Measurements from ENCODE around the gene TENM3. TPM values are rescaled to one million over a fixed set of nuclear protein-coding genes. Genes with fewer than 3 reads are reported as not detected.

Gene TENM3
- total and polyA plus RNA-seq, 2 of the 8 experiments (the other 6 are each of a cell fraction or from before 2014, with no cell fraction given): 36.9 to 69.3 TPM

DNA sequence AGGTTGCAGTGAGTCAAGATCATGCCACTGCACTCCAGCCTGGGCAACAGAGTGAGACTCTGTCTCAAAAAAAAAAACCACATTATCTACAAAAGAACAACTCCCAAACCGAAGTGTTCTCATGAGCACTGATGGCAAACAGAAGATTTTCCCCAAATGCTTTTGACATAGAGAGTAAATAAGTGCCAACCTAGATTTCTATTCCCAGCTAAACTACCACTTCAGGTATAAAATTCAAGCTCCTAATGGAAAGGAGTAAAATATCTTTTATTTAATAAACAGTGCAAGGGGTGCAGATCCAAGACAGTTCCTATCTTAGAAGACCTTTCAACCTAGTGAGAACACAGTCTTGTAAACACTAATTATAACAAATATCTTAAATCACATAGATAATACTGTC, 170.3 kb downstream of the TENM3 start:
- no peak overlapping the region for H4K5ac ChIP-seq (ENCODE audit: insufficient read length, low read depth, low read length)
- H3K4me1 ChIP-seq (replicated peaks in 1 of 4; ENCODE audit: control insufficient read depth in 3 of 4, insufficient read depth in 4 of 4, low read length in 3 of 4): peaks cover 0 to 10% (median 3%) of the 10 kb centered on the region in 4 experiments; a peak in 1 of 7 replicates
- H3K27ac ChIP-seq (ENCODE audit: low read depth, low read length): no peak overlapping the region
- no peak overlapping the region for H4K8ac ChIP-seq (ENCODE audit: extremely low read depth, insufficient read depth, low read length)
- H3K23me2 ChIP-seq (ENCODE audit: low read depth, low read length): no peaks in the 10 kb centered on the region
- H3K23ac ChIP-seq (ENCODE audit: insufficient read length): no peak overlapping the region
- H4K20me1 ChIP-seq (replicated peaks in 1 of 2; ENCODE audit: control insufficient read depth in 1 of 2, insufficient read depth in 2 of 2, low read length in 2 of 2): no peaks in the 10 kb centered on the region
- H3K4ac ChIP-seq (replicated peaks; ENCODE audit: insufficient read length, low read depth, low read length): no peak overlapping the region
- H3K9ac ChIP-seq (replicated peaks in 1 of 4; ENCODE audit: extremely low read depth in 1 of 4, low read depth in 3 of 4, low read length in 3 of 4): no peak overlapping the region
- DNase-seq (ENCODE audit: low read depth in 1 of 2, low spot score in 2 of 2) (no peak), FAIRE-seq (no peak)
- peaks cover 0 to 4% (median 0%) of the 10 kb centered on the region in 4 experiments; a peak in 2 of 8 replicates for H3K36me3 ChIP-seq (ENCODE audit: control insufficient read depth in 2 of 4, insufficient read depth in 4 of 4, low read length in 3 of 4)
- no peak overlapping the region for H2BK5ac ChIP-seq (ENCODE audit: low read depth, low read length)
- no peaks in the 10 kb centered on the region; the same call in 1 of the 2 replicates for H3K79me1 ChIP-seq (ENCODE audit: low read depth, low read length)
- no peak overlapping the region for H3K4me2 ChIP-seq (ENCODE audit: insufficient read depth in 1 of 2, low read depth in 2 of 2, low read length in 2 of 2)
- no peak overlapping the region for H3K14ac ChIP-seq (ENCODE audit: insufficient read length)
- H3K27me3 ChIP-seq (replicated peaks in 1 of 4; ENCODE audit: control insufficient read depth in 3 of 4, extremely low read depth in 1 of 4, insufficient read depth in 3 of 4, low read length in 3 of 4): no peaks in the 10 kb centered on the region
- H3K18ac ChIP-seq (ENCODE audit: extremely low read depth, low read length): no peak overlapping the region
- POLR2A ChIA-PET (ENCODE audit: partially characterized antibody): no interaction called here
- no peak overlapping the region for H2BK12ac ChIP-seq (ENCODE audit: low read depth, low read length)
- H3K4me3 ChIP-seq (ENCODE audit: extremely low read depth in 1 of 4, insufficient read depth in 2 of 4, low read depth in 3 of 4, low read length in 4 of 4): no peak overlapping the region
- no peak overlapping the region for H2AFZ ChIP-seq (ENCODE audit: low read length)
- H3K56ac ChIP-seq (replicated peaks; ENCODE audit: insufficient read length, low read depth, low read length): no peak overlapping the region
- no peaks in the 10 kb centered on the region for H3K79me2 ChIP-seq (ENCODE audit: control insufficient read depth in 1 of 2, insufficient read depth in 2 of 2, low read length in 2 of 2)
- no peak overlapping the region for H2BK20ac ChIP-seq (ENCODE audit: low read length)
- CTCF ChIA-PET (ENCODE audit: partially characterized antibody): no interaction called here
- H2AK5ac ChIP-seq (ENCODE audit: low read depth, low read length): no peak overlapping the region
- H2BK120ac ChIP-seq (replicated peaks; ENCODE audit: low read depth, low read length): no peak overlapping the region
- TF ChIP-seq SP1 (IDR thresholded peaks at IDR 0.05; ENCODE audit: low read depth, low read length) (no peak), KDM1A (IDR thresholded peaks at IDR 0.05; ENCODE audit: borderline replicate concordance, low read length) (0 out of 2 replicates have a peak, but pooled peaks have one; percentile 23)
- no peak overlapping the region for H2BK15ac ChIP-seq (ENCODE audit: low read length)
- WGBS, 2 experiments (ENCODE audit: extremely low coverage in 1 of 2, insufficient coverage in 1 of 2, insufficient read length in 1 of 2, insufficient replicate concordance in 2 of 2, low coverage in 1 of 2, low lambda C conversion rate in 2 of 2, missing lambda C conversion rate in 1 of 2): 89% methylated on average over 1 of the region's 1 CpG; no CpG with 5 or more reads in 1 of the 2 experiments
- no peak overlapping the region for H4K91ac ChIP-seq (replicated peaks; ENCODE audit: insufficient read length, low read length)
- peaks cover 5 to 10% of the 10 kb centered on the region in 2 experiments for H3K9me3 ChIP-seq (ENCODE audit: insufficient read depth in 2 of 2, low read depth in 1 of 2, low read length in 1 of 2)
